Activated naive CD4-positive, alpha-beta T cell treated with Interleukin-2 at 50 U/mL for 16 hours (primary cell): ENCODE measurements around the gene TPST2.
"Not testable (repeated sequence)": the region's sequence is repeated elsewhere in the genome, so short reads cannot be mapped to it uniquely, and the experiment has no call there.

Source experiments
- DNase-seq: peaks from one replicate; pipeline ENCODE4 v3.0.0-alpha.2; 2020

The TPST2 gene

DNA sequence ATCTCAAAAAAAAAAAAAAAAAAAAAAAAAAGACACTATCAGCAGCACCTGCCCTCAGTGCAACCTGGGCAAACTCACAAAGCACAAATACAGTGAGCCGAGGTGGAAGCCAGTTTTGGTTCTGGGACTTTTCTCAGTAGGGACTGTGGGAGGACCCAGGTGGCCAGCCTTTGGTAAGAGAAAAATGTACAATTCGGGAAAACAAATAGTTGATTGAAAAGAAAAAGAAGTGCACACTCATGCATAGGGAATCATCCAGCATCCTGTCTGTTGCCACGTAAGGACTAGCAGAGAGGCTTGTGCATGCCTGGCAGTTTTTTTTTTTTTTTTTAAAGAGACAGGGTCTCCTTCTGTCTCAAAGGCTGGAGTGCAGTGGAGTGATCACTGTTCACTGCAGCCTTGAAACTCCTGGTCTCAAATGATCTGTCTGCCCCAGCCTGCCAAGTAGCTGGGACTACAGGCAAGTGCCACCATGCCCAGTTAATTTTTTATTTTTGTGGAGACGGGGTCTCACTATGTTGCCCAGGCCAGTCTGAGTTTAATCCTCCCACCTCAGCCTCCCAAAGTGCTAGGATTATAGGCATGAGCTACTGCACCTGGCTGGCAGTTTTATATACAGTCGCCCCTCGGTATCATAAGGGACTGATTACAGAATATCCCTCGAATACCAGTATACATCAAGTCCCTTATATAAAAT lies 36.7 kb downstream of the TPST2 start:
- DNase-seq: no peak

DNA sequence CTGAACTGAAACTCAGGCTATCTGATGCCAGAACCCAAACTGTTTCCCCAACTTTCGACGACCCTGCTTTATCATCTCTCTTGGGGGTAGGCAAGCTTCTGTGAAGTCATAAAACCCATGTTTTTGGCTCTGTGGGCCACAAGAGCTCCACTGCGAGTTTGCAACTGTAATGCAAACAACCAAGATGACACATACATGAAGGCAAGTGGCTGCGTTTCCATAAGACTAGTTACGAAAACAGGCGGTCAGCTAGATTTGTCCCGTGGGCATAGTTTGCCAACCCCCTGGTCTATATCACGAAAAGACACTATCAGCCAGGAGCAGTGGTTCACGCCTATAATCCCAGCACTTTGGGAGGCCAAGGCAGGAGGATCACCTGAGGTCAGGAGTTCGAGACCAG lies 37.5 kb downstream of the TPST2 start:
- DNase-seq: no peak

DNA sequence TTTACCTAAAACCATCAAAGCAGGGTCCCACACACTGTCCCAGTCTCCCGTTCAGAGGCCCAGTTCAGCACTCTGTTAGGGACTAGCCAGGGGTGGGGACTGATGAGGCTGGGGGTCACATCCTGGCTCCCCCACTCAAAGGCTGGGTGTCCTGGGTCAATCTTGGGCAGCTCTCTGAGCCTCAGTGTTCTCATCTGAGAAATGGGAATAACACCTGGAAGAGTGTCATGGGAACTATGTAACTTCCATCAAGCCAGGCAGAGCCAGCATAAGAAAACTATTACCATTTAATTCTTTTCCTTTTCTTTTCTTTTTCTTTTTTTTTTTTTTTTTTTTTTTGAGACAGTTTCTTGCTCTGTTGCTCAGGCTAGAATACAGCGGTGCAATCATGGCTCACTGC lies 38.4 kb downstream of the TPST2 start:
- DNase-seq: no peak

DNA sequence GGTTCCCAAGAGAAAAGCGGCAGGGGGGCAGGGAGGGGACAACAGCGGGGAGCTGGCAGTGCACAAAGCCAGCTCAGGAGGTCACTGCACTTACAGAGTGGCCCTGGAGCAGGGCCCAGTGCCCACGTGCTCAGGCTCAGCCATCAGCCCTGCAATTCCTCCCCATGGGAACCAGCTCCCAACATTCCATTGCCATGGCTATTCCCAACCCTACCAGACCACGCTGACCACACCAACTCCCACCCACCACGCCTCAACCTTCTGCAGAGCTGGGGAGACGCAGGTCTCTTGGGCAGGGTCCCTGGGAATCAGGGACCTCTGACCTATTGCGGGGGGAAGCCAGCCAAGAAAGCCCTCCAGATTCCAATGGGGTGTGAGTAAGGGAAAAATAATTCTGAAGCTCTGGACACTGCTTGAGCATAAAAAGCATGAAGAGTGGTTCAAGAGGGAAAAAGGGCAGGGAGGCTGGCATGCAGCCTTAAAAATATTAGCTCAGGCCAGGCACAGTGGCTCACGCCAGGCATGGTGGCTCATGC lies 39.4 kb downstream of the TPST2 start:
- no peak for DNase-seq

DNA sequence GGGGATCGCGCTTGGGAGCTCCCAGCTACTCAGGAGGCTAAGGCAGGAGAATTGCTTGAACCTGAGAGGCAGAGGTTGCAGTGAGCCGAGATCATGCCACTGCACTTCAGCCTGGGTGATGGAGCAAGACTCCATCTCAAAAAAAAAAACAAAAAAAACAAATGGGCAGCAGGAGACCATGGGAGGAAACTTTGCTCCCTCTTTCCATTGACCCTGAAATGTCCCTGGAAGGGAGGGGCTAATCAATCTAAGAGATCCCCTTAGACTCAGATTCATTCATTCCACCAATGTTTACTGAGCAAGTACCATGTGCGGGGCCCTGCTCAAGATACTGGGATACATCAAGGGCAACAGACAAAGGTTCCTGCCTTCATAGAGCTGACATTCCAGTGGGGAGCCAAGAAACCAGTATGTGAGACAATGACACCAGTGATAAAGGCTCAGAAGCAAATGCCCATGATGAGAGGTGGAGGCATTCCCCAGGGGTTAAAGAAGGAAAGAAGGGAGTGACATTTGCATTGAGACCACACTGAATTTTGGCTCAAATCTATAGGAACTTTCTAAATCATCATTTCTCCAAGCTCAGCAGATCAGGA lies 39.9 kb downstream of the TPST2 start:
- no peak for DNase-seq

DNA sequence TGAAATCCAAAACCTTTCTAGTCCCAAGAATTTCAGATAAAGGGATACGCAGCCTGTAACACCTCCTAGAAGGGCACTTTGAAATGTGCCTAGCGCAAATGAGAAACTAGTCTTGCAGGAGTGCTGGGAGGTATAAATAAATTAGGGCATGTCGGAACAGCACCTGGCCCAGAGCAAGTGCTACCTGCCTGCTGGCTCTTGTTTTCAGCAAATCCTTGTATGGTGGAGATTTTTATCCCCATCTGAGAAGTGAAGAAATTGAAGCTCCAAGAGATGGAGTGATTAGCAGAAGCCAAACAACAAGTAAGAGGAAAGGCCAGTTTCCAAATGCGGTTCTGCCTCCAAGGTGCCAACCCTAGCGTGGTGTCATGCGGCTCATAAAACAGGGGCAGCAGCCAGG lies 40.9 kb downstream of the TPST2 start:
- DNase-seq: no peak

DNA sequence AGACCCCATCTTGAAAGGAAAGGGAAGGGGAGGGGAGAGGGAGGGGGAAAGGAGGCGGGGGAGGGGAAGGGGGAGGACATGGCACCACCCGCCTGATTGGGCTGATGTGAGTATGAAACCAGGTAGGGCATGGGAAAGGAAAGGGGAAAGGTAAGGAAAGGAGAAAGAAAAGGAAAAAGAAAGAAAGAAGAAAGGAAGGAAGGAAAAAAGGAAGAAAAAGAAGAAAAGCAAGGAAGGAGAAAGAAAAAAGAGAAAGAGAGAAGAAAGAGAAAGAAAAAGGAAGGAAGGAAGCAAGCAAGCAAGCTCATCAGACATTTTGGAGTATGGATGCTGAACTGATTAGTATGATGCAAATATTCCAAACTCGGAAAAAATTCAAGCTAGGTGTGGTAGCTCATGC lies 41.6 kb downstream of the TPST2 start:
- no peak for DNase-seq

DNA sequence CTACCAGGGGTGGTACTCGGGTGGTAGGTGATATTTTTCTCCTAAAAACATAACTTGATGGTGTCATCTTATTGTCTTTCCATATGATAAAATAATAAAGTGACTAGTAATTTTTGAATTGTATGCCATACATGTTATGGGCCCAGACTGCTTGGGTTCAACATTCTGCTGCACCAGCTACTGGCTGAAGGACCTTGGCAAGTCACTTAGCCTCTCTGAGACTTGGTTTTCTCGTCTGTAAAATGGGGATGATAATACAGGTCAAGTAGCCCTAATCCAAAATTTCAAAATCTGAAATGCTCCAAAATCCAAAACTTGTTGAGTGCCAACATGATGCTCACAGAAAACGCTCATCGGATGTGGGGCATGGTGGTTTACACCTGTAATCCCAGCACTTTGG lies 42.1 kb downstream of the TPST2 start:
- DNase-seq: no peak

DNA sequence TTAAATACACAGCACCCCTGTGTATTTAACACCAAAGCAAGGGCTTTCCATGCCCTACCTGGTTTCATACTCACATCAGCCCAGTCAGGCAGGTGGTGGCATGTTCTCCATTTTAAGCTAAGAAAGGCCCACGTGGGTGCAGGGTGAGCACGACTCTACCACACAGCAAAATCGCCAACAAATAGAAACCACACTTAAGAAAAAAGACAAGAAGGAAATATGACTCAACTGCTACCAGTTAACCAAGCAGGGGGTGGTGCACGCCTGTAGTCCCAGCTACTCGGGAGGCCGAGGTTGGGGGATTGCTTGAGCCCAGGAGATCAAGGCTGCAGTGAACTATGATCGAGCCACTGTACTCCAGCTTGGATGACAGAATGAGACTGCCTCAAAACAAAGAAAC lies 42.5 kb downstream of the TPST2 start:
- DNase-seq: peak; percentile 30

DNA sequence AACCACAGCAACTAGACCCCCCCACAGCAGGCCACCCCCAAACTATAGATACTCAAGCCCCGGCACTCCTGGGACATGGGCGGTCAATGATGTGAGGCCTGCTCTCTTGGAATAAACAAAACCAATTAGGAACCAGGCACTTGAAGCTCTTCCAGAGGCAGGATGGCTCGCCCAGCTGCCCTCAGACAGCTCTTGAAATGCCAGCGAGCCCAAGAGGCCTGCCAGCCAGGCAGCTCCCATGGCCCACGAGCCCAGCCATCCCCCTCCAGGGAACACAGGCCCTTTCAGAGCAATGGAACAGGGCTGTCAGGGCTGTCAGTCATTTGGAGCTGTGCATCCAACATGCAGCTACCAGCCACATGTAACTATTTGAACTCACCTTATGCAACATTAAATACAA lies 43.6 kb downstream of the TPST2 start:
- DNase-seq: no peak

DNA sequence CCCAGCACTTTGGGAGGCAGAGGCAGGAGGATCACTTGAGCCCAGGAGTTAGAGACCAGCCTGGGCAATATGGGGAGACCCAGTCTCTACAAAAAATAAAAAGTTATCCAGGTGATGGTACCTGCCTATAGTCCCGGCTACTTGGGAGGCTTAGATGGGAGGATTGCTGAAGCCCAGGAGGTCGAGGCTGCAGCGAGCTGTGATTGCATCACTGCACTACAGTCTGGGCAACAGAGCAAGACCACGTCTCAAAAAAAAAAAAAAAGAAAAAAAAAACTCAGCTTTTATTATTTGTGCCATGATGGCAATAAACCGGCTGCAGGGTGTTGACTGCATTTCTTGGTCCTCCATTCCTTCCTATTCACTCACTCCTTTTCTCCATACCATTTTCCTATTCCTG lies 44.1 kb downstream of the TPST2 start:
- no peak for DNase-seq

DNA sequence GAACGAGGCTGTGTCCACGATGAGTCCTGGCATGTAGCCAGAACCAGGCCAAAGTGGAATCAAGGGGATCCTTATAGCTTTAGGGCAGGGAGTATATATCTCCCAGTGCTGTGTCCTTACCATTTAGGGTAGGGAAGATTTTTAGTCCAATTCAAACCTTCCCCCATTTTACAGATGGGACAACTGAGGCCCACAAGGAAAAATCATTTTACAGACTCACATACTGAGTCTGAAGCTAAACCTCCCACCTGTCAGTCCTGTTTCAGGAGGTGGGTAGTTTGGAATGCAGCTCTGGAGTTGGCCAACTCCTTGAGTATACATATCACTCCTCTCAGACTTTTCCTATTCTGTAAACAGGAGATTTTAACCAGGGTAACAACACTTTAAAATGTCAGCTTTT lies 44.5 kb downstream of the TPST2 start:
- no peak for DNase-seq

DNA sequence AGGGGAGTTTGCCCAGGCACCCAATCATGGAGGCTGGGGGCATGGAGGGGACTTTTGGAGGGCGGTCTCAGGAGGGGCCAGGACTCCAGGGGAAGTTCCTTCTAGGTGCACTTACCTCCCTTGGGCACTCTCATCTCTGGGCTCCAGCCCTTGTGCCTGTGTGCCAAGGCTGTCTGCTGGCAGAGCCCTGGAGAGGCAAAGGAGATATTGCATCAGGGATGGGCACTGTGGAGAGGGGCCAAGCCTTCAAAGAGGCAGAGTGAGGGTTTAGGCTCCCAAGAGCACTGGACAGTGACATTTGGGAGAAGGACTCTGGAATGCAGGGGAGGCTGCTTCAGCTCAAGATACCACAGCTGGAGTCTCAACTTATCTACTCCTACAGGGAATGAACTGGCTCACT lies 45.4 kb downstream of the TPST2 start:
- no peak for DNase-seq

DNA sequence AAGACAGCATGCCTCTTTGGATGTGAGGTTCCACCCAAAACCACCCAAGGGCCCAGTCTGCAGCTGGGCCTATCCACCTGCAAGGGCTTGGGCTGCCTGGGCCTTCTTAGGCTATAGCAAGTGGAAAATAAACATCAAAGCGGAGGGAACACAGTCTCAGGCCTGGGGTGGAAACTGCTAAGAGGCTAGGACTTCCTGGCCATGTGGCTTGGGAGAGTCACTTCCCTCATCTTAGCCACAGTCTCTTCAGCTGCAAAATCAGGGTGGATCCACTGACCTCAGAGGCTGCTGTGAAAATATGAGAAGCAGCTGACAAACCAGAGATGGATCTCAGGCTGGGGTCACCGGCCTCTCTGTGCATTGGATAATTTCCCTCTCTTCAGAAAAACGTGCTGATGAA lies 47.1 kb downstream of the TPST2 start:
- DNase-seq: no peak

DNA sequence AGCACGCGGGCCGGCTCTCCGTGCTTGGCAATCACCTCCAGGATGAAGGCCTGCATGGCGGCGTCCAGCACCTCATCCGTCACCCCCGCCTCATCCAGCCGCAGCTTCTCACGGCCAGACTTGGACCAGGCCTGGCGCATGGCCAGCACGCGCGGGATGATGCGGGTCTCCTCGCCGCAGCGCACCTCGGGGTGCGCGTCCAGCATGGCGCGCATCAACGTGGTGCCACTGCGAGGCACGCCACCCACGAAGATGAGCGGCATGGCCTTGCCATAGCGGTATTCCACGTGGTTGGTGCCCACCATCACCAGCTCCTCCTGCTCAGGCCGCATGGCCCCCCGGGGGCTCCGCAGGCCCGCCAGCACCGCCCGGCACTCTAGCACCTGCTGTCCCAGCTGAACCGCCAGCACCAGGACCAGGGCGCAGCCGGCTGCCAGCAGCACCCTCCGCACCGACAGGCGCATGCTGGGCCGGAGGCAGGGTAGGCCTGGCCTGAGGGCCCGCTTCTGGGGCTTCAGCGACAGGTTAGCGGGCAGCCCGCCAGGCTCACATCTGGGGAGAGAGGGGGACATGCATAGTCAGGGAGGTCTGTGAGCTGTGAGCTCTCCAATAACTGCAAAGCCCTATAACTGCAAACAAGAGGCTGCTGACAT lies 48.6 kb downstream of the TPST2 start:
- no peak for DNase-seq

DNA sequence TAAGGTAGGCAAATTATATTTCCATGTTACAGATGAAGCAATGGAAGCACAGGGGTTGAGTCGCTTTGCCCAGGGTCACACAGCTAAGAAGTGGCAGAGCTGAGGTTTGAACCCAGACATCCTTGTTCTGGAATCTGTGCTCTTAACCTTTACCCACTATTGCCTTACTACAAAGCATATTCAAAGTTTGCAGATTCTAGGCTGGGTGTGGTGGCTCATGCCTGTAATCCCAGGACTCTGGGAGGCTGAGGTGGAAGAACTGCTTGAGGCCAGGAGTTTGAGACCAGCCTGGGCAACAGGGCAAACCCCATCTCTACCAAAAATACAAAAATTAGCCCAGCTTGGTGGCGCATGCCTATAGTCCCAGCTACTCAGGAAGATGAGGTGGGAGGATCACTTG lies 49.8 kb downstream of the TPST2 start:
- no peak for DNase-seq

DNA sequence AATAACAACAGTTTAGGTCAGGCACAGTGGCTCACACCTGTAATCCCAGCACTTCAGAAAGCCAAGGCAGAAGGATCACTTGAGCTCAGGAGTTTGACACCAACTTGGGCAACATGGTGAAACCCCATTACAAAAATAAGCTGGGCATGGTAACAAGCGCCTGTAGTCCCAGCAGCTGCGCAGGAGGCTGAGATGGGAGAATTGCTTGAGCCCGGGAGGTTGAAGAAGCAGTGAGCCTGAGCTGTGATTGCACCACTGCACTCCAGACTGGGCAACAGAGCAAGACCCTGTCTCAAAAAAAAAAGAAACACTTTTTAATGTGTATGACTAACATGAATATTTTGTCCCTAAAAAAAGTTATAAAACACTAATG lies 53.2 kb downstream of the TPST2 start:
- DNase-seq: no peak

DNA sequence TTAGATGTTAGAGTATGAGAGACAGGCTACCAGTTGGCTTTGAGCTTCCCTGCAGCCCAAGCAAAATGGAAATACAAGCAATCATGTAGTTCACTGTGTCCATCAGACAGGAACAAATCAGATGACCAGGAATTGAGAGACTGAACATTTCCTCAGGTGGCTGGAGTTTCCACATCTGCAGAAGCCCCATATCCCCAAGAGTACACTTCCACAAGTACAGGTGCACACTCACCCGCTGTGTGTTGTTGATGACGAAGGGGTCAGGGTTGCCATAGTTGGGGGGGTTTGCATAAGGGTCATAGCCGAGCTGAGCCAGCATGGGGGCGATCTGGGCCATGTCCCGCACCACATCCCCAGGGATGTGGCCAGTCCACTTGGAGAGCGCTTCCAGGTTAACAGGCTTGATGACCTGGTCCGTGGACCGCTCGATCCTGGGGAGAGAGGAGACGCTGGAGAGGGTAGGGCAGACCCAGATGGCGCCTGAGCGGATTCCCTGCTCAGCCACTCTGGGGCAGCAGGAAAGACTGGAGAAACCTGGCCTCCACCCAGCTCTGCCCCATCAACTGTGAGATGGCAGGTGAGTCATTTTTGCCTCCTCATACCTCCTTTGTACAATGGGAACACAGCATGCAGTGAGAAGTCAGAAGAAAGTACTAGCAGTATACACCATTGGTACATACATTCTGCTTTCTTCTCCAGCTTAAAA lies 53.7 kb downstream of the TPST2 start:
- DNase-seq: no peak

DNA sequence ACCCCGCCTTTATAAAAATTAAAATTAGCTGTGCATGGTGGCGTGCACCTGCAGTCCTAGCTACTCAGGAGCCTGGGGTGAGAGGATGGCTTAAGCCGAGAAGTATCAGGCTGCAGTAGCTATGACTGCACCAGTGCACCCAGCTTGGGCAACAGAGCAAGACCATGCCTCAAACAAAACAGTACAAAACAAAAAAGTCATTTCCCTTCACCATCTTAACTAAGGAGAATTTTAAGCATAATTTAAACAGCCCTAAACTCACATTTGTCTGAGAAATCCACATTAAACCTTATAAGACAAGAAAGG lies 54.4 kb downstream of the TPST2 start:
- DNase-seq: no peak

DNA sequence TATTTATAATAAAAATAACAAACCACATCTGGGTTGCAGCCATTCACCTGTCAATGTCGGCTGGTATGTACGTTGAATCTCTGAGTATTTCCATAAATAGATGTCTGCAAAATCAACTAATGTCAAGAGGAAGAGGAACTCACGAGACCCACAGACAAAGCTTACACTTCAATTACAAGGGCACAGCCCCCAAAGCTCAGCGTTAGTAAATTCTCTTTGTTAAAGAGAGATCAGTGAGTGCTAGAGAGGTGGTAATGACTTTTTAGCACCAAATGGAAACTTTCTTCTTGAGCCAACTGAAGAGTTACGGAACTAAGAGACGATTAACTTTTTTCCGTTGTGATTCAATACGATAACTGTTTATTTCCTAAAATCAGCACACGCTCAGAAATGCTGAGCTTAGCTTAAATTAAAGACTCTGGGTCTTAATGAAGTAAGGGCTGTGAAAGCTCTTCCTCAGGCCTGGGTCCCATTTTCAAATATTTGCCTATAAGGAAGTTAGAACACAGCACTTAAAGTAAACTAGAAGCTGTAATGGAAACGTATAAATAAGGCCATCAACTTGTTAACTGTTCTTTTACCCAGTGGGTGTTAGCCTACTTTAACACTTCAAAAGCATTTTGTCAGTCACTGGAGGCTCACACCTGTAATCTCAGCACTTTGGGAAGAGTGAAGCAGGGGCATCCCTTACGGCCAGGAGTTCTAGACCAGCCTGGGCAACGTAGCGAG lies 54.9 kb downstream of the TPST2 start:
- no peak for DNase-seq

DNA sequence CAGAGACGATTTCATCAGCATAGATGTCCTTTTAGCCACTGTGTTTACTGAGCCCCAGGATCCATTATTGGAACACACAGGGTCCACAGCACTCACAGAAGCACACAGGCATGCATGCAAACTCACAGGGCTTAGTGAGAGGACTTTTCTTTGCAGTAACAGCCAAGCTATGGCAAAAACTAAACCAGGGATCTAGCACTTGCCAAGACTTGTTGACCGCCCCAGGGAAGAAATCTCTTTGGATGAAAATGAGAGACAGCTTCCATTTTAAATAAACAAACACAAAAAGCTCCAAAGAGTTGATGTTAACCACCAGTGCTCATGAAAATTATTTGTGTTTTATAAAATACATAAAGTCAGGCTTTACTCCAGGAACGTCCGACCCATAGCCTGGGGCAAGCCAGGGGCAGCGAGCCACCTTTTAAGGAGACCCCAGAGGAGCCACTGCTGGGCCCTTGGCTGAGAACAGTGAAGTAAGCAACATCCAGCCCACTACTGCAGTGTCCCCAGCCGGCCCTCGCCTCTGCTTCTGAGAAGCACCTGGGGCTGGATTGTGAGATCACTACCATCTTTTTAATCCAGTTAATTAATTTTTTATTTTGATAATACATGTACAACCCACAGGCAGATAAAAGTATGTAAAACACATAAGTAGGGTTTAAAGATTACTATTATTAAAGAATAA lies 55.6 kb downstream of the TPST2 start:
- no peak for DNase-seq

DNA sequence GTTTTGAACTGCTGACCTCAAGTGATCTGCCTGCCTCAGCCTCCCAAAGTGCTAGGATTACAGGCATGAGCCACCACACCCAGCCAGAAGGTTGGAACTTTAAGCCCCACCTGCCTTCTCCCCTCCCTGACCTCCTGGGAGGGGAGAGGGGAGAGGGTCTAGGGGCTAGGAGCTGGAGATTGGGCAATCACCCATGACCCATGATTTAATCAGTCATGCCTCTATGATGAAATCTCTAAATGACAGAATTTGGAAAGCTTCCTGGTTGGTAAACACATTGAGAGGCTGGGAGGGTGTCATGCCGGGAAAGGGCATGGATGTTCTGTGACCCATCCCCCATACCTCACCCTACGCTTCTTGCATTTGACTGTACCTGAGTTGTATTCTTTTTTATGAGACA lies 60.6 kb downstream of the TPST2 start:
- no peak for DNase-seq

DNA sequence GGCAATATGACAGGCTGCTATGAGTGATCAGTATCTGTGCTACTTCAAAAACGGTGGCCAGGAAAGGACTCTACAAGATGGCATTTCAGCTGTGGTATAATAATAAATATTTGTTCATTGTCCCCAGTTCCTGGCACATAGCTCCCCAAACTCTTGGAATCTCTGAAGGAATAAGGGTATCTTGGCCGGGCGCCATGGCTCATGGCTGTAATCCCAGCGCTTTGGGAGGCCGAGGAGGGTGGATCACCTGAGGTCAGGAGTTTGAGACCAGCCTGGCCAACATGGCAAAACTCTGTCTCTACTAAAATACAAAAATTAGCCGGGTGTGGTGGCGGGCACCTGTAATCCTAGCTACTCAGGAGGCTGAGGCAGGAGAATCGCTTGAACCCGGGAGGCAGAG lies 61.4 kb downstream of the TPST2 start:
- not testable (repeated sequence) for DNase-seq
